Osteocyte (in vitro differentiated cells): ENCODE data around the gene GRM5. TPM values are rescaled to one million over a fixed set of nuclear protein-coding genes. Genes with fewer than 3 reads are reported as not detected.
"Not testable (repeated sequence)": the region's sequence is repeated elsewhere in the genome, so short reads cannot be mapped to it uniquely, and the experiment has no call there.

ENCODE experiments used
- DNase-seq: peaks from one replicate; pipeline ENCODE4 v3.0.0; 2021; ENCODE audit warnings: mixed read lengths; ENCODE audit not compliant: unreplicated experiment; ENCODE audit errors: extremely low spot score
- H3K27ac Mint-ChIP-seq: one replicate; pipeline ENCODE4 v1.8.0; 2021; ENCODE audit warnings: mild to moderate bottlenecking, mixed read lengths; ENCODE audit not compliant: unreplicated experiment
- H3K27me3 Mint-ChIP-seq: one replicate; pipeline ENCODE4 v1.8.0; 2021; ENCODE audit warnings: mixed read lengths; ENCODE audit not compliant: unreplicated experiment
- H3K36me3 Mint-ChIP-seq: one replicate; pipeline ENCODE4 v1.8.0; 2021; ENCODE audit warnings: mixed read lengths; ENCODE audit not compliant: unreplicated experiment
- H3K4me1 Mint-ChIP-seq: one replicate; pipeline ENCODE4 v1.8.0; 2021; ENCODE audit warnings: mixed read lengths; ENCODE audit not compliant: unreplicated experiment
- H3K4me3 Mint-ChIP-seq: one replicate; pipeline ENCODE4 v1.8.0; 2021; ENCODE audit warnings: mild to moderate bottlenecking, moderate library complexity, mixed read lengths; ENCODE audit not compliant: unreplicated experiment
- H3K9me3 Mint-ChIP-seq: one replicate; pipeline ENCODE4 v1.8.0; 2021; ENCODE audit warnings: mixed read lengths; ENCODE audit not compliant: unreplicated experiment
- CTCF ChIP-seq: fragments of 200-600 bp; sonication (generic); IDR thresholded peaks from 2 replicates; pipeline ENCODE4 v1.5.0; 2021; ENCODE audit warnings: antibody characterized with exemption, mild to moderate bottlenecking, moderate library complexity
- total RNA-seq: library from RNA; stranded (reverse); gene quantifications from 2 replicates; pipeline ENCODE4 v1.2.1, GENCODE V29; 2021

The GRM5 gene
- total RNA-seq, 1 donor from 2014 or later, result 0.21 TPM

GRCh38 chr11:88474655-88475054 lies 591.1 kb downstream of the GRM5 start:
- Mint-ChIP-seq H3K27me3 (peaks cover 9% of the 10 kb centered on the region), H3K9me3 (no peaks in the 10 kb centered on the region), H3K27ac (no peak overlapping the region), H3K4me3 (no peak overlapping the region), H3K4me1 (no peaks in the 10 kb centered on the region), H3K36me3 (no peaks in the 10 kb centered on the region)
- no peak for DNase-seq
- TF ChIP-seq CTCF, result no peak

GRCh38 chr11:88469561-88470225 lies 596.1 kb downstream of the GRM5 start:
- no peak for TF ChIP-seq CTCF
- Mint-ChIP-seq H3K27ac (no peak overlapping the region), H3K36me3 (no peaks in the 10 kb centered on the region), H3K4me3 (no peak overlapping the region), H3K27me3 (peaks cover 19% of the 10 kb centered on the region), H3K4me1 (no peaks in the 10 kb centered on the region), H3K9me3 (peaks cover 4% of the 10 kb centered on the region)
- DNase-seq, result no peak

GRCh38 chr11:88464528-88464927 lies 601.3 kb downstream of the GRM5 start:
- DNase-seq, result no peak
- no peak overlapping the region for H3K27ac Mint-ChIP-seq
- no peak for TF ChIP-seq CTCF
- no peak overlapping the region for H3K4me3 Mint-ChIP-seq
- H3K9me3 Mint-ChIP-seq, result peaks cover 4% of the 10 kb centered on the region
- H3K27me3 Mint-ChIP-seq, result peaks cover 21% of the 10 kb centered on the region
- no peaks in the 10 kb centered on the region for H3K4me1 Mint-ChIP-seq
- H3K36me3 Mint-ChIP-seq, result no peaks in the 10 kb centered on the region

GRCh38 chr11:88463301-88463700 lies 602.5 kb downstream of the GRM5 start:
- not testable (repeated sequence) for H3K9me3 Mint-ChIP-seq, H3K4me1 Mint-ChIP-seq, H3K4me3 Mint-ChIP-seq, H3K27ac Mint-ChIP-seq, DNase-seq, H3K36me3 Mint-ChIP-seq
- peaks cover 21% of the 10 kb centered on the region for H3K27me3 Mint-ChIP-seq

GRCh38 chr11:88458047-88458446 lies 607.7 kb downstream of the GRM5 start:
- H3K4me3 Mint-ChIP-seq, H3K9me3 Mint-ChIP-seq, H3K36me3 Mint-ChIP-seq, DNase-seq, H3K27ac Mint-ChIP-seq, H3K4me1 Mint-ChIP-seq: not testable (repeated sequence)
- H3K27me3 Mint-ChIP-seq, result peaks cover 21% of the 10 kb centered on the region

- no peaks in the 10 kb centered on the region for H3K9me3 Mint-ChIP-seq
- H3K27me3 Mint-ChIP-seq, result peaks cover 23% of the 10 kb centered on the region
- TF ChIP-seq CTCF, result no peak
- H3K4me1 Mint-ChIP-seq, result no peaks in the 10 kb centered on the region
- DNase-seq, result no peak
- H3K36me3 Mint-ChIP-seq, result no peaks in the 10 kb centered on the region
- no peak overlapping the region for H3K27ac Mint-ChIP-seq
- no peak overlapping the region for H3K4me3 Mint-ChIP-seq
These were observed 609.8 kb downstream of the GRM5 start for GRCh38 chr11:88455974-88456373.
